SU-DHL-6 (cell line): ENCODE data around the gene LRRC34.

ENCODE experiments used
- H2AFZ ChIP-seq: fragments of 200-600 bp; sonication (generic); 2 replicates; pipeline ENCODE4 v1.6.1; 2014; ENCODE audit warnings: low read depth, mild to moderate bottlenecking, moderate library complexity, mixed read lengths, antibody characterized with exemption, low read length; ENCODE audit not compliant: severe bottlenecking
- H3F3A ChIP-seq: fragments of 200-600 bp; shearing (Covaris generic); 2 replicates; pipeline ENCODE4 v1.6.0; 2016; ENCODE audit warnings: antibody characterized with exemption, mild to moderate bottlenecking; ENCODE audit not compliant: insufficient read depth
- H3K27ac ChIP-seq: fragments of 200-600 bp; sonication (generic); 2 replicates; pipeline ENCODE4 v1.5.1; 2016; ENCODE audit warnings: low read depth, mild to moderate bottlenecking, low read length, moderate library complexity, mixed read lengths
- H3K27me3 ChIP-seq: fragments of 200-600 bp; sonication (generic), shearing (Covaris generic); 2 replicates; pipeline ENCODE4 v1.6.0; 2014; ENCODE audit warnings: mild to moderate bottlenecking, low read length
- H3K36me3 ChIP-seq: fragments of 200-600 bp; sonication (generic); 2 replicates; pipeline ENCODE4 v1.6.1; 2014; ENCODE audit warnings: mild to moderate bottlenecking, low read length, mixed read lengths
- H3K4me2 ChIP-seq: fragments of 300-600, 200-600 bp; shearing (Covaris generic), sonication (generic); 2 replicates; pipeline ENCODE4 v1.6.0; 2014; ENCODE audit warnings: low read length, low read depth, mild to moderate bottlenecking; ENCODE audit not compliant: poor library complexity, severe bottlenecking
- H3K4me3 ChIP-seq: fragments of 200-600 bp; sonication (generic); 2 replicates; pipeline ENCODE4 v1.5.1; 2014; ENCODE audit warnings: antibody characterized with exemption, low read length, mild to moderate bottlenecking, mixed read lengths; ENCODE audit not compliant: insufficient read depth, poor library complexity, severe bottlenecking
- H3K79me2 ChIP-seq: fragments of 200-600 bp; sonication (generic); 2 replicates; pipeline ENCODE4 v1.6.1; 2014; ENCODE audit warnings: mild to moderate bottlenecking, low read length, moderate library complexity; ENCODE audit not compliant: insufficient read depth
- H3K9ac ChIP-seq: fragments of 200-600 bp; sonication (generic); 2 replicates; pipeline ENCODE4 v1.7.0; 2014; ENCODE audit warnings: mild to moderate bottlenecking, low read length
- H3K9me2 ChIP-seq: fragments of 200-600 bp; sonication (generic); replicated peaks from 2 replicates; pipeline ENCODE4 v1.6.1; 2014; ENCODE audit warnings: low read length; ENCODE audit not compliant: insufficient read depth
- H3K9me3 ChIP-seq: fragments of 200-600 bp; sonication (generic); 2 replicates; pipeline ENCODE4 v1.6.1; 2014; ENCODE audit warnings: low read length, mixed read lengths; ENCODE audit not compliant: insufficient read depth
- H4K20me1 ChIP-seq: fragments of 200-600 bp; sonication (generic); 2 replicates; pipeline ENCODE4 v1.6.1; 2014; ENCODE audit warnings: low read depth, mild to moderate bottlenecking, antibody characterized with exemption, low read length, moderate library complexity, mixed read lengths
- CTCF ChIP-seq: fragments of 200-600 bp; sonication (generic); IDR thresholded peaks from one replicate; pipeline ENCODE4 v1.5.1; 2017; ENCODE audit warnings: antibody characterized with exemption, mild to moderate bottlenecking, low read length, moderate library complexity; ENCODE audit not compliant: insufficient read depth, poor library complexity, severe bottlenecking
- EZH2phosphoT487 ChIP-seq: fragments of 200-600 bp; sonication (generic), shearing (Covaris generic); conservative IDR thresholded peaks from 2 replicates; pipeline ENCODE4 v1.6.1; 2018; ENCODE audit warnings: mild to moderate bottlenecking, antibody characterized with exemption, low read length, moderate library complexity, mixed read lengths

LRRC34 gene

GRCh38 chr3:169811631-169812331 lies 923 bp downstream of the LRRC34 start:
- Histone ChIP-seq H4K20me1 (no peaks in the 10 kb centered on the region), H3K79me2 (no peaks in the 10 kb centered on the region), H3K9ac (peak overlapping the region; percentile 39), H3K4me3 (peak overlapping the region; percentile 36), H3K27ac (no peak overlapping the region), H3K4me2 (peak overlapping the region; percentile 62), H3K36me3 (no peaks in the 10 kb centered on the region), H3K9me2 (no peaks in the 10 kb centered on the region), H3F3A (peaks cover 9% of the 10 kb centered on the region; the same call in 1 of the 2 replicates), H3K27me3 (no peaks in the 10 kb centered on the region), H3K9me3 (no peaks in the 10 kb centered on the region), H2AFZ (peak overlapping the region; percentile 78)
- TF ChIP-seq EZH2phosphoT487 (no peak), CTCF (no peak)

- H3K27ac ChIP-seq, result no peak overlapping the region
- H3K9me3 ChIP-seq, result no peaks in the 10 kb centered on the region
- no peak overlapping the region for H3K4me3 ChIP-seq
- H2AFZ ChIP-seq, result no peak overlapping the region
- TF ChIP-seq EZH2phosphoT487 (no peak), CTCF (no peak)
- no peak overlapping the region for H3K4me2 ChIP-seq
- no peaks in the 10 kb centered on the region for H4K20me1 ChIP-seq
- no peak overlapping the region for H3K9ac ChIP-seq
- no peaks in the 10 kb centered on the region for H3K9me2 ChIP-seq
- H3K27me3 ChIP-seq, result no peaks in the 10 kb centered on the region
- peaks cover 9% of the 10 kb centered on the region; the same call in 1 of the 2 replicates for H3F3A ChIP-seq
- H3K36me3 ChIP-seq, result no peaks in the 10 kb centered on the region
- no peaks in the 10 kb centered on the region for H3K79me2 ChIP-seq
Measured at GRCh38 chr3:169809230-169809795, 3.4 kb downstream of the LRRC34 start.

GRCh38 chr3:169804681-169805080 lies 8.0 kb downstream of the LRRC34 start:
- no peaks in the 10 kb centered on the region for H3K27me3 ChIP-seq
- H3K36me3 ChIP-seq, result no peaks in the 10 kb centered on the region
- H3K9me2 ChIP-seq, result no peaks in the 10 kb centered on the region
- H3F3A ChIP-seq, result peaks cover 4% of the 10 kb centered on the region; the same call in 1 of the 2 replicates
- H4K20me1 ChIP-seq, result no peaks in the 10 kb centered on the region
- TF ChIP-seq CTCF (no peak), EZH2phosphoT487 (no peak)
- no peak overlapping the region for H3K4me2 ChIP-seq
- no peaks in the 10 kb centered on the region for H3K9me3 ChIP-seq
- no peak overlapping the region for H3K9ac ChIP-seq
- H2AFZ ChIP-seq, result no peak overlapping the region
- no peak overlapping the region for H3K27ac ChIP-seq
- no peaks in the 10 kb centered on the region for H3K79me2 ChIP-seq
- H3K4me3 ChIP-seq, result no peak overlapping the region
